ENCODE data around the gene EID2. TPM values are rescaled to one million over a fixed set of nuclear protein-coding genes. Genes with fewer than 3 reads are reported as not detected.

Gene EID2
- total and polyA plus RNA-seq, 10 of the 15 experiments (the other 5 are each of a cell fraction or from before 2014, with no cell fraction given) = 1.6 to 11.4 (median 7.0) TPM

DNA sequence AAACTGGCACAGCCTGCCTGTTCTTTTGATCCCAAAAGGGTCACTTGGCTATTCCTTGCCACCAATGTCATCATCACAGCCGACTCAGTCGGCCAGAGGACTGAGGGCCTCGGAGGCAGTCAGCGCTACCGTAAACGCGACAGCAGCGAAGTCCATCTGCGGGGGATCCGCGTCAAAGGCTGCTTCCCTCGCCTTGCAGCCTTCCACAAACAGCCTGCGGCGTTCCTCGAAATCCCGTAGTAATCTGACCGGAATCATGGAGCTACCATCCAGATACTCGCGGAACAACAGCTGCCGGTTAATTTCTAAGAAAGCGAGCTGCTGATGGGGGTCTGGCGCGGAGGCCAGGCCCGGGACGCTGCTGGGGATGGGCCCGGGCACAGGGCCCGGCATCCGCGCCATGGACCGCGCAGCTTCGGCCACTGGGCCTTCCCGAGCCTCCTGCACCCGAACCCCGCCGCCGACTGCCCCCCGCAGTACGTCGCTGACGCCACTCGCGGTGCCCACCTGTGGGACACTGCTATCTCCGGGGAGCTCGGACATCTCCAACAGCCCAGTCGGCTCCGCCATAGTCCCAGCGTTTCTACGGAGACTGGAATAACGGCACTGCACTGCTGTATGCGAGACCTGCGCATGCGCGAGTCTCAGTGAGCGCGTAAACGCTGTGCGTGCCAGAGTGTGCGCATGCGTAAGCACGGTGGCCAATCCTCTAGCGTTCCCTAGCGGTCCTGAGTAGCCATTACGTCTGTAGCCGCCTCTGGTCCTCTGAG lies 7.5 kb downstream of the EID2 start, which contains the start of gene EID2B (continued):
- TF ChIP-seq, protein P1, sequence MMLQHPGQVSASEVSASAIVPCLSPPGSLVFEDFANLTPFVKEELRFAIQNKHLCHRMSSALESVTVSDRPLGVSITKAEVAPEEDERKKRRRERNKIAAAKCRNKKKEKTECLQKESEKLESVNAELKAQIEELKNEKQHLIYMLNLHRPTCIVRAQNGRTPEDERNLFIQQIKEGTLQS (IDR thresholded peaks at IDR 0.05; ENCODE audit: borderline replicate concordance, extremely low read depth, low read depth, low read length) = peak; percentile 63; the same call in 1 of the 2 replicates
- TF ChIP-seq, protein P2, sequence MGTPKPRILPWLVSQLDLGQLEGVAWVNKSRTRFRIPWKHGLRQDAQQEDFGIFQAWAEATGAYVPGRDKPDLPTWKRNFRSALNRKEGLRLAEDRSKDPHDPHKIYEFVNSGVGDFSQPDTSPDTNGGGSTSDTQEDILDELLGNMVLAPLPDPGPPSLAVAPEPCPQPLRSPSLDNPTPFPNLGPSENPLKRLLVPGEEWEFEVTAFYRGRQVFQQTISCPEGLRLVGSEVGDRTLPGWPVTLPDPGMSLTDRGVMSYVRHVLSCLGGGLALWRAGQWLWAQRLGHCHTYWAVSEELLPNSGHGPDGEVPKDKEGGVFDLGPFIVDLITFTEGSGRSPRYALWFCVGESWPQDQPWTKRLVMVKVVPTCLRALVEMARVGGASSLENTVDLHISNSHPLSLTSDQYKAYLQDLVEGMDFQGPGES (IDR thresholded peaks at IDR 0.05) = 0 out of 2 replicates have a peak, but pooled peaks have one; percentile 39
- peak; percentile 98 for TF ChIP-seq NRF1 (conservative IDR thresholded peaks at IDR 0.05; ENCODE audit: low read depth, low read length)
- TF ChIP-seq HCFC1 (IDR thresholded peaks at IDR 0.05; ENCODE audit: low read length) = 0 out of 2 replicates have a peak, but pooled peaks have one; percentile 21
- peak; percentile 79 for TF ChIP-seq POLR2A (IDR thresholded peaks at IDR 0.05; ENCODE audit: low read depth, low read length)
- TF ChIP-seq, protein P3, sequence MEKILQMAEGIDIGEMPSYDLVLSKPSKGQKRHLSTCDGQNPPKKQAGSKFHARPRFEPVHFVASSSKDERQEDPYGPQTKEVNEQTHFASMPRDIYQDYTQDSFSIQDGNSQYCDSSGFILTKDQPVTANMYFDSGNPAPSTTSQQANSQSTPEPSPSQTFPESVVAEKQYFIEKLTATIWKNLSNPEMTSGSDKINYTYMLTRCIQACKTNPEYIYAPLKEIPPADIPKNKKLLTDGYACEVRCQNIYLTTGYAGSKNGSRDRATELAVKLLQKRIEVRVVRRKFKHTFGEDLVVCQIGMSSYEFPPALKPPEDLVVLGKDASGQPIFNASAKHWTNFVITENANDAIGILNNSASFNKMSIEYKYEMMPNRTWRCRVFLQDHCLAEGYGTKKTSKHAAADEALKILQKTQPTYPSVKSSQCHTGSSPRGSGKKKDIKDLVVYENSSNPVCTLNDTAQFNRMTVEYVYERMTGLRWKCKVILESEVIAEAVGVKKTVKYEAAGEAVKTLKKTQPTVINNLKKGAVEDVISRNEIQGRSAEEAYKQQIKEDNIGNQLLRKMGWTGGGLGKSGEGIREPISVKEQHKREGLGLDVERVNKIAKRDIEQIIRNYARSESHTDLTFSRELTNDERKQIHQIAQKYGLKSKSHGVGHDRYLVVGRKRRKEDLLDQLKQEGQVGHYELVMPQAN (conservative IDR thresholded peaks at IDR 0.05) = peak; percentile 92
- no peak for TF ChIP-seq PAX8 (IDR thresholded peaks at IDR 0.05)
- TF ChIP-seq, protein P4, sequence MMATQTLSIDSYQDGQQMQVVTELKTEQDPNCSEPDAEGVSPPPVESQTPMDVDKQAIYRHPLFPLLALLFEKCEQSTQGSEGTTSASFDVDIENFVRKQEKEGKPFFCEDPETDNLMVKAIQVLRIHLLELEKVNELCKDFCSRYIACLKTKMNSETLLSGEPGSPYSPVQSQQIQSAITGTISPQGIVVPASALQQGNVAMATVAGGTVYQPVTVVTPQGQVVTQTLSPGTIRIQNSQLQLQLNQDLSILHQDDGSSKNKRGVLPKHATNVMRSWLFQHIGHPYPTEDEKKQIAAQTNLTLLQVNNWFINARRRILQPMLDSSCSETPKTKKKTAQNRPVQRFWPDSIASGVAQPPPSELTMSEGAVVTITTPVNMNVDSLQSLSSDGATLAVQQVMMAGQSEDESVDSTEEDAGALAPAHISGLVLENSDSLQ (IDR thresholded peaks at IDR 0.05) = no peak
- TF ChIP-seq POLR2AphosphoS2 (IDR thresholded peaks at IDR 0.05; ENCODE audit: low read depth, low read length) = no peak
- no peak for TF ChIP-seq NFYB (IDR thresholded peaks at IDR 0.05; ENCODE audit: insufficient read depth, low read depth, low read length)
- TF ChIP-seq ZBED1 (IDR thresholded peaks at IDR 0.05; ENCODE audit: borderline replicate concordance) = no peak
- TF ChIP-seq CBX3 (IDR thresholded peaks at IDR 0.05; ENCODE audit: borderline replicate concordance, low read depth) = no peak
- TF ChIP-seq STAT1 (conservative IDR thresholded peaks at IDR 0.05) = 0 out of 2 replicates have a peak, but pooled peaks have one; percentile 33
- TF ChIP-seq LARP7 (IDR thresholded peaks at IDR 0.05) = peak; percentile 92
- TF ChIP-seq BMI1 (IDR thresholded peaks at IDR 0.05; ENCODE audit: borderline replicate concordance) = no peak
- 0 out of 2 replicates have a peak, but pooled peaks have one; percentile 8 for TF ChIP-seq TCF12 (IDR thresholded peaks at IDR 0.05; ENCODE audit: low read depth, low read length)
- TF ChIP-seq CHD1 (IDR thresholded peaks at IDR 0.05; ENCODE audit: low read depth, low read length) = no peak
- peak; percentile 49; the same call in 1 of the 2 replicates for TF ChIP-seq PAX5 (IDR thresholded peaks at IDR 0.05; ENCODE audit: borderline replicate concordance, low read depth, low read length)
- TF ChIP-seq ATF7 (IDR thresholded peaks at IDR 0.05; ENCODE audit: low read depth) = 0 out of 2 replicates have a peak, but pooled peaks have one; percentile 19
- TF ChIP-seq ESRRA (IDR thresholded peaks at IDR 0.05; ENCODE audit: low read length) = peak; percentile 49; the same call in 1 of the 2 replicates
- peak; percentile 42 to 77; a peak in 2 of 4 replicates for TF ChIP-seq BHLHE40 (IDR thresholded peaks at IDR 0.05; ENCODE audit: borderline replicate concordance in 1 of 2, low read depth in 2 of 2, low read length in 1 of 2)
- TF ChIP-seq, protein P5, sequence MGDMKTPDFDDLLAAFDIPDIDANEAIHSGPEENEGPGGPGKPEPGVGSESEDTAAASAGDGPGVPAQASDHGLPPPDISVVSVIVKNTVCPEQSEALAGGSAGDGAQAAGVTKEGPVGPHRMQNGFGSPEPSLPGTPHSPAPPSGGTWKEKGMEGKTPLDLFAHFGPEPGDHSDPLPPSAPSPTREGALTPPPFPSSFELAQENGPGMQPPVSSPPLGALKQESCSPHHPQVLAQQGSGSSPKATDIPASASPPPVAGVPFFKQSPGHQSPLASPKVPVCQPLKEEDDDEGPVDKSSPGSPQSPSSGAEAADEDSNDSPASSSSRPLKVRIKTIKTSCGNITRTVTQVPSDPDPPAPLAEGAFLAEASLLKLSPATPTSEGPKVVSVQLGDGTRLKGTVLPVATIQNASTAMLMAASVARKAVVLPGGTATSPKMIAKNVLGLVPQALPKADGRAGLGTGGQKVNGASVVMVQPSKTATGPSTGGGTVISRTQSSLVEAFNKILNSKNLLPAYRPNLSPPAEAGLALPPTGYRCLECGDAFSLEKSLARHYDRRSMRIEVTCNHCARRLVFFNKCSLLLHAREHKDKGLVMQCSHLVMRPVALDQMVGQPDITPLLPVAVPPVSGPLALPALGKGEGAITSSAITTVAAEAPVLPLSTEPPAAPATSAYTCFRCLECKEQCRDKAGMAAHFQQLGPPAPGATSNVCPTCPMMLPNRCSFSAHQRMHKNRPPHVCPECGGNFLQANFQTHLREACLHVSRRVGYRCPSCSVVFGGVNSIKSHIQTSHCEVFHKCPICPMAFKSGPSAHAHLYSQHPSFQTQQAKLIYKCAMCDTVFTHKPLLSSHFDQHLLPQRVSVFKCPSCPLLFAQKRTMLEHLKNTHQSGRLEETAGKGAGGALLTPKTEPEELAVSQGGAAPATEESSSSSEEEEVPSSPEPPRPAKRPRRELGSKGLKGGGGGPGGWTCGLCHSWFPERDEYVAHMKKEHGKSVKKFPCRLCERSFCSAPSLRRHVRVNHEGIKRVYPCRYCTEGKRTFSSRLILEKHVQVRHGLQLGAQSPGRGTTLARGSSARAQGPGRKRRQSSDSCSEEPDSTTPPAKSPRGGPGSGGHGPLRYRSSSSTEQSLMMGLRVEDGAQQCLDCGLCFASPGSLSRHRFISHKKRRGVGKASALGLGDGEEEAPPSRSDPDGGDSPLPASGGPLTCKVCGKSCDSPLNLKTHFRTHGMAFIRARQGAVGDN (IDR thresholded peaks at IDR 0.05) = peak; percentile 39; the same call in 1 of the 2 replicates

Data from GM12878 (cell line).